ENCODE measurements around the gene FRMPD2. TPM values are rescaled to one million over a fixed set of nuclear protein-coding genes. Genes with fewer than 3 reads are reported as not detected.

FRMPD2 gene
- total RNA-seq, 1 experiment from 2014 or later: not detected

DNA sequence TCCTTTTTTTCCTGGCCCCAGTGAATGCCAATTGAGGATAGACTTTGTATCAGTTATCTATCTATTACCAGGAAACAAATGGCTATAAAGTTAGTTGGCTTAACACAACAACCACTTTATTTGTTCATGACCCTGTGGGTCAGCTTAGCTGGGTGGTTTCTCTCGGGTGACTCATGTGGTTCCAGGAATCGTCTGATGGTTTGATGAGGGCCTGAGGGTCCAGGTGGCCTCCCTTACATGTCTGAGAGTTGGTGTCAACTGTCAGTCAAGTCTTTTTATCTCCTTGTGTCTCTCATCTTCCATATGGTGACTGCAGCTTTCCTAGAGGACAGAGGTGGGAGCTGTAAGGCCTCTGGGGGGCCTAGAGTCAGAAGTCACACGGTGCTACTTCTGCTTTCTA lies 16.7 kb upstream of the FRMPD2 start:
- DNase-seq: no peak
- Histone ChIP-seq H3K27me3 (replicated peaks; ENCODE audit: control insufficient read depth, insufficient read depth, low read length) (no peaks in the 10 kb centered on the region), H3K36me3 (ENCODE audit: control insufficient read depth, insufficient read depth, low read length) (no peaks in the 10 kb centered on the region), H3K9me3 (no peaks in the 10 kb centered on the region), H3K4me3 (ENCODE audit: low read depth, low read length) (no peak overlapping the region), H3K4me1 (no peaks in the 10 kb centered on the region)
- H3K27me3 Mint-ChIP-seq (ENCODE audit: insufficient read depth, unreplicated experiment): no peaks in the 10 kb centered on the region
- ChIA-PET CTCF (interaction anchor here (0.8 kb wide), 1 partner anchor 15 kb away, joined by 3 read pairs; the partner anchor contains the start of gene MAPK8), POLR2A (no interaction called here)
- TF ChIP-seq, protein P1, sequence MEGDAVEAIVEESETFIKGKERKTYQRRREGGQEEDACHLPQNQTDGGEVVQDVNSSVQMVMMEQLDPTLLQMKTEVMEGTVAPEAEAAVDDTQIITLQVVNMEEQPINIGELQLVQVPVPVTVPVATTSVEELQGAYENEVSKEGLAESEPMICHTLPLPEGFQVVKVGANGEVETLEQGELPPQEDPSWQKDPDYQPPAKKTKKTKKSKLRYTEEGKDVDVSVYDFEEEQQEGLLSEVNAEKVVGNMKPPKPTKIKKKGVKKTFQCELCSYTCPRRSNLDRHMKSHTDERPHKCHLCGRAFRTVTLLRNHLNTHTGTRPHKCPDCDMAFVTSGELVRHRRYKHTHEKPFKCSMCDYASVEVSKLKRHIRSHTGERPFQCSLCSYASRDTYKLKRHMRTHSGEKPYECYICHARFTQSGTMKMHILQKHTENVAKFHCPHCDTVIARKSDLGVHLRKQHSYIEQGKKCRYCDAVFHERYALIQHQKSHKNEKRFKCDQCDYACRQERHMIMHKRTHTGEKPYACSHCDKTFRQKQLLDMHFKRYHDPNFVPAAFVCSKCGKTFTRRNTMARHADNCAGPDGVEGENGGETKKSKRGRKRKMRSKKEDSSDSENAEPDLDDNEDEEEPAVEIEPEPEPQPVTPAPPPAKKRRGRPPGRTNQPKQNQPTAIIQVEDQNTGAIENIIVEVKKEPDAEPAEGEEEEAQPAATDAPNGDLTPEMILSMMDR (IDR thresholded peaks at IDR 0.05; ENCODE audit: insufficient read depth in 1 of 2, low read depth in 1 of 2, low read length in 1 of 2, severe bottlenecking in 1 of 2, unreplicated experiment in 1 of 2): no peak
- no peaks in the 10 kb centered on the region for H3K4me1 Mint-ChIP-seq (ENCODE audit: low read depth, unreplicated experiment)
- intact Hi-C loops (cut with micrococcal nuclease; ENCODE audit: unreplicated experiment): no loop called here
- H3K9me3 Mint-ChIP-seq (ENCODE audit: unreplicated experiment): peaks cover 15% of the 10 kb centered on the region
- no peak overlapping the region for H3K27ac Mint-ChIP-seq (ENCODE audit: unreplicated experiment)
- no peaks in the 10 kb centered on the region for H3K36me3 Mint-ChIP-seq (ENCODE audit: insufficient read depth, unreplicated experiment)
- H3K4me3 Mint-ChIP-seq (ENCODE audit: unreplicated experiment): no peak overlapping the region
- BruUV-seq (replicated peaks): no TSS peak

DNA sequence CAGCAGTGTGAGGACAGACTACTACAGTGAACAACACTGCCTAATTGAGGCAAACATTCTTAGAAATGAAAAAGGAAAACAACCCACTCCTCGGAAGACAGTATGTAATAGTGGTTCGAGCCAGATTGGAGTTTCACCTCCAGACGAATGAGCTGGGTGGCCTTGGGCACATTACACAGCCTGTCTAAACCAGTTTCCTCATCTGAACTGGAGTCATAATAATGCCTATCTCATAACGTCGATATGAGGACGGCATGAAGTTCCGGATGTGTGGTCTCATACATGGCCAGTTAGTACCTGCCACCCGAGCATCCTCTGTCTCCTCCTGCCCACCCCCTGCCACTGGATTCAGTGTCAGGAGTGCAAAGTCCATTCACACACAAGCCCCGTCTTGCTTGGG lies 15.8 kb upstream of the FRMPD2 start:
- H3K27me3 ChIP-seq (replicated peaks; ENCODE audit: control insufficient read depth, insufficient read depth, low read length): no peaks in the 10 kb centered on the region; the same call in 1 of the 2 replicates
- intact Hi-C loops (cut with micrococcal nuclease; ENCODE audit: unreplicated experiment): no loop called here
- H3K4me1 Mint-ChIP-seq (ENCODE audit: low read depth, unreplicated experiment): peaks cover 3% of the 10 kb centered on the region
- H3K9me3 Mint-ChIP-seq (ENCODE audit: unreplicated experiment): peaks cover 15% of the 10 kb centered on the region
- H3K4me3 Mint-ChIP-seq (ENCODE audit: unreplicated experiment): no peak overlapping the region
- H3K27me3 Mint-ChIP-seq (ENCODE audit: insufficient read depth, unreplicated experiment): peaks cover 5% of the 10 kb centered on the region
- TF ChIP-seq, protein P1 (IDR thresholded peaks at IDR 0.05; ENCODE audit: insufficient read depth in 1 of 2, low read depth in 1 of 2, low read length in 1 of 2, severe bottlenecking in 1 of 2, unreplicated experiment in 1 of 2): no peak
- no peaks in the 10 kb centered on the region for H3K4me1 ChIP-seq
- POLR2A ChIA-PET: no interaction called here
- CTCF ChIA-PET: interaction anchor here (0.6 to 1.2 kb wide), 6 partner anchors 16 to 155 kb away, joined by 3 to 12 read pairs (median 3); partner anchors contain the start of gene MAPK8
- H3K4me3 ChIP-seq (ENCODE audit: low read depth, low read length): no peak overlapping the region
- no peak overlapping the region for H3K27ac Mint-ChIP-seq (ENCODE audit: unreplicated experiment)
- DNase-seq: no peak
- no TSS peak for BruUV-seq (replicated peaks)
- no peaks in the 10 kb centered on the region for H3K36me3 ChIP-seq (ENCODE audit: control insufficient read depth, insufficient read depth, low read length)
- no peaks in the 10 kb centered on the region for H3K36me3 Mint-ChIP-seq (ENCODE audit: insufficient read depth, unreplicated experiment)
- H3K9me3 ChIP-seq: no peaks in the 10 kb centered on the region

DNA sequence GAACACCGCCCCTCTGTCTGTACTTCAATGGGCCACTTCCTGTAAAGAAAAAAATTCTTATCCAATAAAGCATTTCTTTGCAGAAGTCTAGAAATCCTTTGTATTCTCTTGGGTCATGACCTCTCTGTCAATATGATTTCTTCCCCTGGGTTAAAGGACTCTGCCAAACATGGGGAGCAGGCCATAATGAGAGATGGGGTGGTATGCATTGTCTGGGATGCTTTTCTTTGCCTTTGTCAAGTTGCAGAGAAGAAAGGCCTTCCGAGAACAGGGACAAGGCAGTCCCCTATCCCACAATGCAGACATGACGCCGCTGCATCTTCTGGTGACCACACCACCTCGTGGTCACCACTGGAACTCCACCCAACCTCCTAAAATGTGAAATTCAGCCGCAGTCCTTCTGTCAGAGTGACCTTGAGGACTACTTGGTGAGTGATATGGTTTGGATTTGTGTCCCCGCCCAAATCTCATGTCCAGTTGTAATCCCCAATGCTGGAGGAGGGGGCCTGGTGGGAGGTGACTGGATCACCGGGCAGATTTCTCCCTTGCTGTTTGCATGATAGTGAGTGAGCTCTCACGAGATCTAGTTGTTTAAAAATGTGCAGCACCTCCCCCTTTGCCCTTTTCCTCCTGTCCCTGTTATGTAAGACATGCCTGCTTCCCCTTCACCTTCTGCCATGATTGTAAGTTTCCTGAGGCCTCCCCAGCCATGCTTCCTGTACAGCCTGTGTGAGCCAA lies 15.2 kb upstream of the FRMPD2 start:
- H3K36me3 ChIP-seq (ENCODE audit: control insufficient read depth, insufficient read depth, low read length): no peaks in the 10 kb centered on the region
- no peak overlapping the region for H3K4me3 ChIP-seq (ENCODE audit: low read depth, low read length)
- Mint-ChIP-seq H3K27ac (ENCODE audit: unreplicated experiment) (no peak overlapping the region), H3K4me3 (ENCODE audit: unreplicated experiment) (no peak overlapping the region), H3K27me3 (ENCODE audit: insufficient read depth, unreplicated experiment) (peaks cover 11% of the 10 kb centered on the region), H3K4me1 (ENCODE audit: low read depth, unreplicated experiment) (peaks cover 9% of the 10 kb centered on the region), H3K36me3 (ENCODE audit: insufficient read depth, unreplicated experiment) (no peaks in the 10 kb centered on the region), H3K9me3 (ENCODE audit: unreplicated experiment) (peaks cover 15% of the 10 kb centered on the region)
- TF ChIP-seq, protein P1 (IDR thresholded peaks at IDR 0.05; ENCODE audit: insufficient read depth in 1 of 2, low read depth in 1 of 2, low read length in 1 of 2, severe bottlenecking in 1 of 2, unreplicated experiment in 1 of 2): peak; percentile 96
- intact Hi-C loops (cut with micrococcal nuclease; ENCODE audit: unreplicated experiment): loop anchor here (1.0 to 5.0 kb wide), 3 partner anchors 17 to 92 kb away; partner anchors contain the start of gene MAPK8
- no peaks in the 10 kb centered on the region for H3K4me1 ChIP-seq
- no peaks in the 10 kb centered on the region for H3K9me3 ChIP-seq
- DNase-seq: peak; percentile 66 to 81
- ChIA-PET CTCF (interaction anchor here (0.6 to 1.2 kb wide), 5 partner anchors 16 to 155 kb away, joined by 3 to 12 read pairs (median 3); partner anchors contain the start of gene MAPK8), POLR2A (no interaction called here)
- H3K27me3 ChIP-seq (replicated peaks; ENCODE audit: control insufficient read depth, insufficient read depth, low read length): no peaks in the 10 kb centered on the region; the same call in 1 of the 2 replicates
- no TSS peak for BruUV-seq (replicated peaks)

Data from Caco-2 (cell line).